CD4-positive, alpha-beta T cell treated with Interleukin-2 at 100 ng/mL for 4 hours (primary cell): ENCODE measurements around the gene WWOX.

Experiments
- DNase-seq: peaks from one replicate; pipeline ENCODE4 v3.0.0-alpha.2; 2020; ENCODE audit warnings: low spot score

WWOX gene

GRCh38 chr16:78743556-78743955 is 644.1 kb downstream of the WWOX start:
- peak; percentile 19 for DNase-seq

DNA sequence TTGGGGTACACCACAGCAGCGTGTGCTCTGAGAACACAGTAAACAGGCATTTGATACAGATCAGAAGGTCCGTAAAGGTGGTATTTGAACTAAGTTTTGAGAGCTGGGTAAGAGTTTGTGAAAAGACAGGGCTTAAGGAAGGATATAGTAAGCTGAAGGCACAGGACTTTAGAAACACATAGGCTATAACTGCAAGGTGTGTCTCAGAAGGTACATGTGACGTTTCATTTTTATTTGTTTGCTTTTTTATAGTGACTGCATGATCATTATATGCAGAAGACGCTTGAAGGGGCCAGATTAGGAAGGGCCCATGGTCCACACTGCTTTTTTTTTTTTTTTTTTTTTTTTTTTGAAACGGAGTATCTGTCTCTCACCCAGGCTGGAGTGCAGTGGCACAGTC is 644.6 kb downstream of the WWOX start:
- no peak for DNase-seq

DNA sequence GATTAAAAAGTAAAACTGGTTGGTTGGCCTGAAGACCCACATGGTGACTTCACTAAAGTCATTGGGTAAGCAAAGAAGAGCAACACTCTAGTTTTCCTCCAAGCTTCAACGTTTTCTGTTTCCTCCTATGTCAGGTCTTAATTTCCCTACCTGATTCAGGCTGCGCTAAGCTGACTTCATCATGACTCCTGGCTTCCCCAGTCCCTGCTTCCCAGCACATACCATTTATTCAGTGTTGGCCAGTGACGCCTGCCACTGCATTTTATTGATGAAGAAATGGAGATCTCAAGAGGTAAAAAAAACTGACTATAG is 645.3 kb downstream of the WWOX start:
- DNase-seq, result no peak

DNA sequence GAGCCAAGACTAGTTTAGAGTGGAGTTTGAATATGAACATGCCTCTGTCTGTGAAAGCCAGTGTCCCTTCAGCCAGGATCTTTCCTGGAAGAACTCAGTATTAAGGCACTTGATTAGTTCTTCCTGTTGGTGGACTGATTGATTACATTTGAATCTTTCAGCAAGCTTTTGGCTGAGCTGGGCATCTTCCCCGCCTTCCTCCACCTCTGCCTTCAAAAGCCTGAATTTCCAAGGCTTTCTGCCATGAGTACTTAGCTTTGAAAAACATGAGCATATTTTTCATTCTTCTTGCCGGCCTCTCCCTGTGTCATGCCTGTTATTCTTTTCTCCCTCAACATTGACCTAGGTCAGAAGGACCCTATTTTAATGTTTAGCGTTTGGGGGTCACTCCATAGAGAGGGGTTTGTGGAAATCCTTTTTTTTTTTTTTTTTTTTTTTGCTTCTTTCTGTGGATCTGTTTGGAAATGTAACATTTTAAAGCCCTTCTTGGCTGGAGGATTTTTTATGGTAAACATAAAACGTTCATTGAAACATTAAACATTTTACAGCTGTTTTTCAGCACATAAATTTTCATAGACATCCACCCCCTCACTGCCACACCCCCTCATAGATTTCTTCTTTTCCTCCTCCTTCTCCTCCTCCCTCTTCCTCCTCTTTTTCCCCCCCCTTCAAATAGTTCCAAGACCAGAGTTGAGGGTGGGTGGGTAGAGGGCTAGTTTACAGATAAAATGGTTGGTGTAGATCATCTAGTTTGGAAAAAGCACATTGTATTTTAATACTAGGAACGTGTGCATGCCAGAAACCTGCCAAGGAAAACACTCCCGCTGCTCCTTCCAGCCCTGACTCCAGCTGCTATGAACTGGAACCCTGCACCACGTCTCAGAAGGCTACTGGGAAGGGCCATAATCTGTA is 645.9 kb downstream of the WWOX start:
- DNase-seq, result no peak

- DNase-seq, result no peak
Observed at GRCh38 chr16:78746718-78747117, 647.3 kb downstream of the WWOX start.

GRCh38 chr16:78748220-78748929 is 648.9 kb downstream of the WWOX start:
- DNase-seq, result no peak

DNA sequence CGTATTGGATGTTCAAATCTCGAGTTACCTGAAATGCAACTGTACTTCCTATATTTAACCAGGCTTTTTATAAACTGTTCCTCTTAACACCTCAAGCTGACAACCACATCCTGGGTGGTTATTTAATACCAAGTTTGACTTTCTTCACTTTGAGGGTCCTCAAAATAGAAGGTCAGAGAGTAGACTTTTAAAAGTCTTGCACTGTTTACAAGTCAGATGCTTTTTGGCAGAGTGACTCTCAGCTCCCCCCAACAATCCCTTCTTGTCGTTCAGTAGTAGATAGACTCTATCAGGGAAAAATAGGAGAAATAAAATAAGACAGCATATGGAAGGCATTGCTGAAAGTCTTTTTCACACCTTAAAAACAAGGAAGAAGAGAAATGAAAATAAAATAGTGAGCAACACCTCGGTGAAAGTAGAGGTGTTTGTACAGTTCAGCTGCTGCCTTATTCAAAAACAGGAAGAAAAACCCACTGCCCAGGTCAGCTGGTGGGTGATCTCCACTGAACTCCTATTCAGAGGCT is 650.4 kb downstream of the WWOX start:
- DNase-seq, result peak; percentile 34

DNA sequence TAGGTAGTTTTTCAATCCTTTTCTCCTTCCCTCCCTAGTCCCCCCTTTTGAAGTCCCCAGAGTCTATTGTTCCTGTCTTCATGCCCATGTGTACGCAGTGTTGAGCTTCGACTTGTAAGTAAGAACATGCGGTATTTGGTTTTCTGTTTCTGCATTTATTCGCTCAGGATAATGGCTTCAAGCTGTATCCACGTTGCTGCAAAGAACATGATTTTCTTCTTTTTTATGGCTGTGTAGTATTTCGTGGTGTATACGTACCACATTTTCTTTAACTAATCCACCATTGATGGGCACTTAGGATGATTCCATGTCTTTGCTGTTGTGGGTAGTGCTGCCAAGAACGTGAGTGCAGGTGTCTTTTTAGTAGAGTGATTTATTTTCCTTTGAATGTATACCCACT is 651.2 kb downstream of the WWOX start:
- no peak for DNase-seq

DNA sequence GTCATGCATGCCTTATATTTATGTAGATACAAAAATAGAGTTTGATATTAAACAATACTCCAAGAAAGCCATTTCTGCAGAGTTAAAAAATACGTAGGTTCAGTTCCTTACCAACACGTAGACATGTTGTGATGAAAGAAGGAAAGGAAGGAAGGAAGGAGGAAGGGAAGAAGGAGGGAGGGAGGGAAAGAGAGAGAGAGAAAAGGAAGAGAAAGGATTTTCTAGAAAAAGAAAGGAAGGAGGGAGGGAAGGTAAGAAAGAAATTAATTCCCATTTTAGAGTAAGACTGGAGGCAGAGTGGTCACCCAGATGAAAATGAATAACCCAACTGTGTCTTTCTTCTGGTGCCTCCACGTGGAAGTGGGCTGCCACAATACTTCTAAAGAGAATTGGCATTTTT is 652.1 kb downstream of the WWOX start:
- no peak for DNase-seq

DNA sequence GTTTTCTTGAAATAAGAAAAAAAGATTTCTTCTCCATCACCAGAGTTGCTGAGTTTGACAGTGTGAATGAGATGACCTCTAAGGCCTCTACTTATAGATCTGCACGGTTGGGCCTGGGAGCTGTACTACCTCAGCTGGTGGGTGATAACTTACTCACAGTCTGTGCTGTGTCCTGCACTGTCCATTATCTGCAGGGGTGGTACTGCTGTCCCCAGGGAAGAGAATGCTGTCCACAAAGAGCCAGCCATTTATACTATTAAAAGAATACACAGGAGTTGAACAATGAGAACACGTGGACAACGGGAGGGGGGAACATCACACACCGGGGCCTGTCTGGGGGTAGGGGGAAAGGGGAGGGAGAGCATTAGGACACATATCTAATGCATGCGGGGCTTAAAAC is 655.3 kb downstream of the WWOX start:
- DNase-seq, result no peak

DNA sequence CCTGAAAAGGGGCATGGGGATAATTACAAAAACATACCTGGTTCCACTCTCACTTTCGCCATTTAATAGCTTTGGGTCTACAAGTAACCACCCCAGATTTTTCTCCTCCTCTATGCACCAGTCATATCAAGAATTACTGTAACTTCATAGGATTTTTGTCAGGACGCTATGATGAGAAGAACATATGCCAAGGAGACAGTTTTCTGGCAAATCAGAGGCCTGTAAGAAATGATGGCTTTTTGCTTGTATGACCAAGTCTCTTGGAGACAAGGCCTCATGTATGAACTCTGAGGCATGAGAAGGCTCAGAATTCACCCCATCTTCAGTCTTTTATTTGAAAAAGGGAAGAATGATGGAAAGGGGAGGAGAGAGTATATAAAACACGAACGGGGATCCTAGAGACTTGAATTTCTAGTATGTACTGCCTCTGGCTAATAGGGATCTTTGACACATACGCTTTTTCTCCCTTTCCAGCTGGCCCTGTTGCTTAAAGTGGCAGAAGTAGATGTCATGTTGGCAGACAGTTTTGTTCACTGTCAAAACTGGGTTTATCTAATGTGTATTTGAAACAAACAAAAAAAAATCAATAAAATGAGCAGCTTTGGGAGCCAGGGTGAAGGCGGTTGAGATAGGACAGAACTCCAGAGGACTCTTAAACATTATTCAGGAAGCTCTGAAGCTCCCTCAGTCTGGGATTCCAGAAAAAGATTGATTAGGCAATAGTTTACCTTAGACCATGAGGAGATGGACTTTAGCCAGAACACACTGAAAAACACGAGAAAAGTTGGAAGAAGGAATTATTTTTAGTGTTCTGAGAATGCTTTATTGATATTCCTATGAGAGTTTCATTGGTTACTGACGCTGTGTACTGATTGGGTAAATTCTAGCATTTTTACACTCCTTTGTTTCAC is 656.6 kb downstream of the WWOX start:
- DNase-seq, result no peak

GRCh38 chr16:78759596-78759995 is 660.1 kb downstream of the WWOX start:
- no peak for DNase-seq

DNA sequence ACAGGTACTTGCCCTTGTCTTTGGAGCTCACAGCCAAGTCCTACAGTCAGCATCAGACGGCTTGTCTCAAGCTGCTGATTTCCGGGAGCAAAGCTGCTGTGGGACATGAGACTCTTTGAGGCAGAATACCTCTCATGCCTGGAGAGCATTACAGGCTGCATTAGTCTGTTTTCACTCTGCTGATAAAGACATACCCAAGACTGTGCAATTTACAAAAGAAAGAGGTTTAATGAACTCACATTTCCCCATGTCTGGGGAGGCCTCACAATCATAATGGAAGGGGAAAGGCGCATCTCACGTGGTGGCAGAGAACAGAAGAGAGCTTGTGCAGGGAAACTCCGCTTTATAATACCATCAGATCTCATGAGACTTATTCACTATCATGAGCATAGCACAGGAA is 661.2 kb downstream of the WWOX start:
- no peak for DNase-seq

DNA sequence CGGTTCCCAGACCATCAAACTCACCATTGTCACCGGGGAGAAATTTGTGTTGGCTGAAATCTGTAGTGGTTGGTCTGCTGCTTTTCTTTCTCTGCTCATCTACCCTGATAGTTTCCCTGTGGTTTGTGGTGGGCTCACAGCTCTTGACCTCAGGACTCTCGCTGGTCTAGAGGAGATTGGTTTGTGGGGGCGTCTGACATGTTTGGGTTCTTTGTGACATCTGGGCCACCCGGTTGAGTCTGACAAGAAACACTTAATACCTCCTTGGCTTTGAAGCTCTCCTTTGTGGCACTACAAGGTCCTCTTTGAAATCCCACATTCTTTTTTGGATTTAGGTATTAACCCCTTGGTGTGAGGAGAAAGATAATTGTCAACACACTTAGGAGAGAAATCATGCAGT is 662.0 kb downstream of the WWOX start:
- DNase-seq, result no peak

- no peak for DNase-seq
Observed at GRCh38 chr16:78762222-78762621, 662.8 kb downstream of the WWOX start.

DNA sequence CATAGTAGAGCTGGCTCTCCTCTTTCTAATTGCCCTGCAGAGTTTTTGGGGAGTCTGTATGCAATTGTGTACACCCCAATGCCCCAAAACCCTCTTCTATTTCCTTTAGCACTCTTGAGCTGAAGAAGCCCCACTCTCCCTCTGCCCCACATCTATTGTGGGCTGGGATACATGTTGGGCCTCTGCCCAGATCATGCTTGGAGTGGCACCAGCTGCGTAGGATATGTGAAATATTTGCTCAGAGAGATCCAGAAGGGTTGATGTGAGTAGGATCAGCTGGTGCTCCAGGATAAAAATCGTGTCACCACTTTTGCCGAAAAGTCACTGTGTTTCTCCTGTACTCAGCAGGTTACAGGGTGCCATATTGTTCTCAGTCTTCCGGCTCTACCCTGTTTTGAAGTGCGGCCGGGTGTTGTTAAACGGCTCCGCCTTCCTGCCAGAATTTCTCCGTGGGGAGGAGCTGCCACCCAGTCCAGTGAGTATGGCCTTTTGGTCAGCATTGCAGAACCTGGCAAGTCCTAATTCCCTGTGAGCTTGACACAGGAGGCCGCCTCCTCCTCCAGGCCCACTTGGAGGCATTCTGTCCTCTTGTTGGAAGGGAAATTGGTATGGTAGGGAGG is 664.5 kb downstream of the WWOX start:
- DNase-seq, result no peak

DNA sequence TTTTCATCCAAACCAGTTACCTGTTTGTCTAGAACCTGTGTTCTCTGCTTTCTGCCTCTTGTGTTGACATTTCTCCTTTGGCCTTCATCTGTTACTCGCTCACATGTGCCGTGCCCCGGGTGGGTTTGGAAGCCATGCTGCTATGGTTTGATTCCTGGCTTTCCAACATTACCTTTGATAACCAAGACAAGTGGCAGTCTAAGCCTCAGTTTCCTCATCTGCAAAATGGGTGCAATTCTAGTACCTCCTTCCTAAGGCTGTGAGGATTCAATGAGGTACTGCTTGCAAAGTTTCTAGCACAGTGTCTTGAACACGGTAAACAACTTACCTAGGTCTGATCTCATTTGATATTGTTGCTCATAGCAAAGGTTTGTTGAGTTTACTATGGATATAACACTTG is 665.0 kb downstream of the WWOX start:
- no peak for DNase-seq

DNA sequence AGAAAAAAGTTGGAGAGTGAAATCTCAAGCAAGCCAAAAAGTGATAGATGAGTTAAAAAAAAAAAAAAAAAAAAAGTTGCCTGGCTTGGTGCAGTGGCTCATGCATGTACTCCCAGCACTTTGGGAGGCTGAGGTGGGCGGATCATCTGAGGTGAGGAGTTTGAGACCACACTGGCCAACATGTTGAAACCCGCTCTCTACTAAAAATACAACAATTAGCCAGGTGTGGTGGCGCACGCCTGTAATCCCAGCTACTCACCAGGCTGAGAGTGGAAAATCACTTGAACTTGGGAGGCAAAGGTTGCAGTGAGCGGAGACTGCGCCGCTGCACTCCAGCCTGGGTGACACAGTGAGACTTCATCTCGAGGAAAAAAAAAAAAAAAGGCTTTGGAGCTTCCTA is 668.8 kb downstream of the WWOX start:
- DNase-seq, result no peak

DNA sequence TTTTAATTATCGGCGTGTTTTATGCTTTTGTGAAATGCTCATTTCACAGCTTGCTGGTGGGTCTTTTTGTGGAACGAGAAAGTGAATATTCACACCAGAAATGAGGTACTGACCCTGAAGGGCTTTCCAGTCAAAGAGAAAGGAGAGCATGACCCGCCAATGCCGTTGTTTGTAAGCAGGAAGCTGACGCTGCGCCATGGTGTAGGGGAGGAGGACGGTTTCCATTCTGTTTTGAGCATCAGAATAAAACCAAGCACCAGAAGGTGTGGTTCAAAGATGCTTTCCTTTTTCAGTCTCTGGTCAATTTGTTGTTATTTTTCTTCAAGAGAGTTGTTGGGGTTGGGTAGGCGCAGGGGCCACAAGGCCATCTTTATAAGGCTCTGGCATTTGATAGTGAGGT is 669.3 kb downstream of the WWOX start:
- peak; percentile 47 for DNase-seq

- DNase-seq, result peak; percentile 89
Observed at GRCh38 chr16:78770353-78771091, 671.1 kb downstream of the WWOX start.

DNA sequence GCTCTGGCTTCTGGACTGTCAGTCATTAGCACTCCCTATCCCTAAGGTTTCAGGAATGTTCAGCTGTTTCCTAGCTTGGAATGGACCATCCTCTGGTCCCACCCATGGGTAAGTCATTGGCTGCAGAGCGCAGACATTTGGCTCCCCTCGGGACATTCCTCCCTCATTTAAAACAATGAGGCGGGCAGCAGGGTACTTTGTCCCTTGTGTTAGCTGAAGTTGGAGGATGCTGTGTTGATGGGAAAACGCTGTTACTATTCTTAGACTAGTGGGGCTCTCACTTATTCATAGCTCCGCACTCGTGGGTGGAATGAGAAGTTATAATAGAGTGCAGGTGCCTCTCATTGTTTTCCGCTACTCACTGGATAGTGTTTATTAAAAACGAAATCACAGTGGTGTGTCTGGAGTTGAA is 673.8 kb downstream of the WWOX start:
- no peak for DNase-seq
